PC-9 (cell line): ENCODE results near the gene COL21A1.

Experiments
- EZH2 ChIP-seq: fragments of 200-600 bp; sonication (generic); IDR thresholded peaks from 2 replicates; pipeline ENCODE4 v1.8.0; 2017; ENCODE audit warnings: antibody characterized with exemption, low read depth
- TF ChIP-seq, protein P1 (sequence below): fragments of 200-600 bp; sonication (generic); conservative IDR thresholded peaks from 2 replicates; pipeline ENCODE4 v1.6.1; 2017; ENCODE audit warnings: mixed run types, antibody characterized with exemption, mild to moderate bottlenecking, moderate library complexity

- no peak for TF ChIP-seq EZH2
- TF ChIP-seq, protein P1, sequence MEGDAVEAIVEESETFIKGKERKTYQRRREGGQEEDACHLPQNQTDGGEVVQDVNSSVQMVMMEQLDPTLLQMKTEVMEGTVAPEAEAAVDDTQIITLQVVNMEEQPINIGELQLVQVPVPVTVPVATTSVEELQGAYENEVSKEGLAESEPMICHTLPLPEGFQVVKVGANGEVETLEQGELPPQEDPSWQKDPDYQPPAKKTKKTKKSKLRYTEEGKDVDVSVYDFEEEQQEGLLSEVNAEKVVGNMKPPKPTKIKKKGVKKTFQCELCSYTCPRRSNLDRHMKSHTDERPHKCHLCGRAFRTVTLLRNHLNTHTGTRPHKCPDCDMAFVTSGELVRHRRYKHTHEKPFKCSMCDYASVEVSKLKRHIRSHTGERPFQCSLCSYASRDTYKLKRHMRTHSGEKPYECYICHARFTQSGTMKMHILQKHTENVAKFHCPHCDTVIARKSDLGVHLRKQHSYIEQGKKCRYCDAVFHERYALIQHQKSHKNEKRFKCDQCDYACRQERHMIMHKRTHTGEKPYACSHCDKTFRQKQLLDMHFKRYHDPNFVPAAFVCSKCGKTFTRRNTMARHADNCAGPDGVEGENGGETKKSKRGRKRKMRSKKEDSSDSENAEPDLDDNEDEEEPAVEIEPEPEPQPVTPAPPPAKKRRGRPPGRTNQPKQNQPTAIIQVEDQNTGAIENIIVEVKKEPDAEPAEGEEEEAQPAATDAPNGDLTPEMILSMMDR: no peak
These were observed 153.6 kb downstream of the COL21A1 start for GRCh38 chr6:56093776-56094175.
